HepG2 (cell line): ENCODE measurements around the gene OR1I1. TPM values are rescaled to one million over a fixed set of nuclear protein-coding genes. Genes with fewer than 3 reads are reported as not detected.
"Not testable (repeated sequence)": the region's sequence is repeated elsewhere in the genome, so short reads cannot be mapped to it uniquely, and the experiment has no call there.

Experiments used
- ATAC-seq: fragments of 200-7000 bp; cut with Tn5 transposase; 3 replicates; pipeline ENCODE4 v1.9.1; 2020; ENCODE audit warnings: mild to moderate bottlenecking, moderate library complexity
- BruUV-seq: library from RNA; stranded (reverse); fragments of 400-500 nt; replicated peaks from 2 replicates; lab custom pipeline; 2021; lab: Mats Ljungman, UMichigan
- CTCF ChIA-PET: fragments of 300-600 bp; formaldehyde crosslinking; extraction: SDS; loops from one replicate; lab custom pipeline; 2021; ENCODE audit warnings: low total read pairs, inconsistent platforms, low intra/inter-chr PET ratio; lab: Yijun Ruan, JAX
- POLR2A ChIA-PET: fragments of 350-600 bp; sonication (Branson Sonifier 250); formaldehyde crosslinking; loops from one replicate; lab custom pipeline; 2020; ENCODE audit warnings: antibody characterized with exemption, inconsistent platforms; lab: Yijun Ruan, JAX
- DNase-seq: peaks from one replicate; pipeline ENCODE4 v3.0.0-alpha.2; 2015; ENCODE audit warnings: low spot score
- FAIRE-seq: peaks from 3 replicates; lab custom pipeline; 2011; peaks lifted over from hg19 to GRCh38; lab: Jason Lieb, UNC
- H2AFZ ChIP-seq: one replicate; pipeline ENCODE4 v1.6.1; 2011; ENCODE audit warnings: low read length, inconsistent platforms
- H3K27ac ChIP-seq: fragments of 300-600 bp; 3 replicates; pipeline ENCODE4 v1.8.0; 2011; ENCODE audit warnings: mixed run types, mild to moderate bottlenecking, mixed read lengths, low read length, inconsistent platforms; ENCODE audit not compliant: insufficient read depth; ENCODE audit errors: extremely low read length
- H3K27me3 ChIP-seq, 2 experiments: fragments of 200-600 bp in 1 of 2; 2 replicates in 1 of 2; 3 replicates in 1 of 2; pipeline versions ENCODE4 v1.6.0 to v1.8.0; 2011; ENCODE audit warnings: low read length in 2 of 2, mild to moderate bottlenecking in 2 of 2, moderate library complexity in 2 of 2, inconsistent platforms in 1 of 2; ENCODE audit not compliant: insufficient read depth in 2 of 2, control insufficient read depth in 1 of 2
- H3K36me3 ChIP-seq, 2 experiments: fragments of 200-600 bp in 1 of 2; replicated peaks in 1 of 2; 2 replicates in 1 of 2; 3 replicates in 1 of 2; pipeline versions ENCODE4 v1.5.1 to v1.8.0; 2011; ENCODE audit warnings: low read length in 2 of 2, inconsistent platforms in 1 of 2; ENCODE audit not compliant: insufficient read depth in 2 of 2, control insufficient read depth in 1 of 2
- H3K4me1 ChIP-seq: 2 replicates; pipeline ENCODE4 v1.5.1; 2012; ENCODE audit warnings: low read length, inconsistent platforms; ENCODE audit not compliant: insufficient read depth
- H3K4me2 ChIP-seq: 2 replicates; pipeline ENCODE4 v1.6.0; 2011; ENCODE audit warnings: low read depth, low read length, inconsistent platforms
- H3K4me3 ChIP-seq, 3 experiments: fragments of 200-600 bp in 1 of 3; sonication (generic), shearing (Covaris generic) in 1 of 3; replicated peaks in 1 of 3; 2 replicates each; pipeline ENCODE4 v1.5.1; 2011 to 2016; ENCODE audit warnings: low read length in 3 of 3, inconsistent platforms in 2 of 3, low read depth in 2 of 3, mild to moderate bottlenecking in 2 of 3, control low read depth in 1 of 3, mixed read lengths in 1 of 3; ENCODE audit not compliant: insufficient read depth in 1 of 3
- H3K79me2 ChIP-seq: one replicate; pipeline ENCODE4 v1.6.1; 2011; ENCODE audit warnings: low read length, inconsistent platforms; ENCODE audit not compliant: insufficient read depth
- H3K9ac ChIP-seq: 2 replicates; pipeline ENCODE4 v1.6.0; 2011; ENCODE audit warnings: mild to moderate bottlenecking, low read depth, low read length, inconsistent platforms; ENCODE audit not compliant: insufficient read depth
- H3K9me3 ChIP-seq: 2 replicates; pipeline ENCODE4 v1.5.1; 2012; ENCODE audit warnings: mild to moderate bottlenecking, low read length
- H4K20me1 ChIP-seq: 2 replicates; pipeline ENCODE4 v1.6.0; 2011; ENCODE audit warnings: inconsistent platforms, mild to moderate bottlenecking, low read length, moderate library complexity; ENCODE audit not compliant: insufficient read depth
- EEA1 ChIP-seq: sonication (generic); formaldehyde crosslinking; IDR thresholded peaks from 2 replicates; pipeline ENCODE4 v1.5.1; 2020; ENCODE audit warnings: mild to moderate bottlenecking, missing genetic modification reagents, borderline replicate concordance
- EHMT2 ChIP-seq: fragments of 200-600 bp; sonication (generic); IDR thresholded peaks from 2 replicates; pipeline ENCODE4 v1.7.0; 2017; ENCODE audit warnings: antibody characterized with exemption, low read depth, low read length, borderline replicate concordance
- HOXA7 ChIP-seq: sonication (generic); formaldehyde crosslinking; IDR thresholded peaks from 2 replicates; pipeline ENCODE4 v1.8.1; 2022; ENCODE audit warnings: mild to moderate bottlenecking, missing genetic modification reagents, moderate library complexity
- KLF9 ChIP-seq: IDR thresholded peaks from 2 replicates; pipeline ENCODE4 v1.6.1; 2016; ENCODE audit warnings: low read depth
- MIER2 ChIP-seq: IDR thresholded peaks from 2 replicates; pipeline ENCODE4 v1.6.1; 2016; ENCODE audit warnings: missing biosample characterization, missing genetic modification reagents
- SKI ChIP-seq: fragments of 450-650 bp; IDR thresholded peaks from one replicate; pipeline ENCODE4 v1.6.1; 2018; ENCODE audit warnings: mild to moderate bottlenecking; ENCODE audit not compliant: partially characterized antibody
- ZFP36L2 ChIP-seq: sonication (generic); formaldehyde crosslinking; IDR thresholded peaks from 2 replicates; pipeline ENCODE4 v1.4.0; 2020; ENCODE audit warnings: missing genetic modification reagents
- WGBS: methylation state at CpG from one replicate; pipeline ENCODE4 v1.1.6; 2017; ENCODE audit warnings: low lambda C conversion rate; 5-methylcytosine and 5-hydroxymethylcytosine counted together
- in situ Hi-C: cut with HindIII; loops from 2 replicates; pipeline ENCODE4 v1.10.0; 2017; ENCODE audit warnings: low pct_unique_long_range_greater_than_20kb; ENCODE audit not compliant: extremely low pct_ligation_motif_present
- intact Hi-C: fragments of 100-400 bp; cut with micrococcal nuclease; formaldehyde crosslinking; loops from one replicate; pipeline ENCODE4 v1.10.0; 2022; ENCODE audit not compliant: unreplicated experiment
- polyA plus RNA-seq, 8 experiments: library from polyadenylated mRNA; depleted of rRNA in 3 of 8; stranded (reverse) in 7 of 8; unstranded in 1 of 8; fragments of >200 nt; fragmentation: Illumina TruSeq in 4 of 8; extraction: Trizol in 4 of 8; gene quantifications; 2 replicates each; pipeline versions ENCODE4 v1.2.1 to v1.2.3, GENCODE V29; 2011 to 2016; ENCODE audit warnings: low read depth in 4 of 8, missing spikeins in 1 of 8, mixed read lengths in 1 of 8; ENCODE audit not compliant: insufficient read depth in 1 of 8
- total RNA-seq, 5 experiments: library from RNA; depleted of rRNA; stranded (reverse); fragments of >200 nt; fragmentation: Illumina TruSeq; extraction: Trizol; gene quantifications; 2 replicates each; pipeline ENCODE4 v1.2.3, GENCODE V29; 2016; ENCODE audit warnings: low read depth in 1 of 5
- TF ChIP-seq, protein P1 (sequence below), 2 experiments: IDR thresholded peaks; 2 replicates each; pipeline ENCODE4 v1.6.1; 2011 to 2012; ENCODE audit warnings: low read length in 2 of 2, borderline replicate concordance in 1 of 2, low read depth in 1 of 2, mild to moderate bottlenecking in 1 of 2, moderate library complexity in 1 of 2

Gene OR1I1
- total and polyA plus RNA-seq, 2 of the 13 experiments (the other 11 are each of a cell fraction or from before 2014, with no cell fraction given) = not detected

DNA sequence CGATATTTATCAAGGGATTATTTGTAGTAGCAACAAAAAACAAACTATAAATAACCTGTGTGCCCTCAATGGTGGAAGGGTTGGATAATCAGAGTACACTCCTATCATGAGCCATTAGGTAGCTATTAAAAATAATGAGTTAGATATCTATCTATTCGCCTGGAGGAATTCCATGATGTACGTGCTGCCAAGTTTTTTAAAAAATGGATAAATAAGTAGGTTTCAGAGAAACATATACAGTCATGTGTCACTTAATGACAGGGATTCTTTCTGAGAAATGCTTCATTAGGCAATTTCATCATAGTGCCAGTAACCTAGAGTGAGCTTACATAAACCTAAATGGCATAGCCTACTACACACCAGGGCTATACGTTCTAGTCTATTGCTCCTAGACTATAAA lies 6.2 kb upstream of the OR1I1 start:
- Histone ChIP-seq H3K27ac (no peak overlapping the region), H3K4me1 (peaks cover 22% of the 10 kb centered on the region), H3K9ac (no peak overlapping the region), H3K4me3 (no peak overlapping the region), H3K9me3 (no peaks in the 10 kb centered on the region), H4K20me1 (no peaks in the 10 kb centered on the region), H3K4me2 (no peak overlapping the region), H2AFZ (no peak overlapping the region), H3K79me2 (no peaks in the 10 kb centered on the region), H3K27me3 (no peaks in the 10 kb centered on the region), H3K36me3 (no peaks in the 10 kb centered on the region)
- ATAC-seq = no peak
- no peak for TF ChIP-seq SKI
- no peak for TF ChIP-seq EEA1 (CRISPR knock-in tag)
- no peak for TF ChIP-seq ZFP36L2 (CRISPR knock-in tag)
- no peak for TF ChIP-seq HOXA7 (CRISPR knock-in tag)
- no peak for TF ChIP-seq KLF9 (CRISPR knock-in tag)
- no peak for FAIRE-seq
- WGBS = 35% methylated on average over 4 of the region's 4 CpGs
- BruUV-seq = no TSS peak
- POLR2A ChIA-PET = no interaction called here
- in situ Hi-C loops (loop anchor here (25.0 kb wide), 1 partner anchor 486 kb away; no protein-coding TSS in a partner anchor), intact Hi-C loops (no loop called here)
- CTCF ChIA-PET = no interaction called here
- DNase-seq = no peak

DNA sequence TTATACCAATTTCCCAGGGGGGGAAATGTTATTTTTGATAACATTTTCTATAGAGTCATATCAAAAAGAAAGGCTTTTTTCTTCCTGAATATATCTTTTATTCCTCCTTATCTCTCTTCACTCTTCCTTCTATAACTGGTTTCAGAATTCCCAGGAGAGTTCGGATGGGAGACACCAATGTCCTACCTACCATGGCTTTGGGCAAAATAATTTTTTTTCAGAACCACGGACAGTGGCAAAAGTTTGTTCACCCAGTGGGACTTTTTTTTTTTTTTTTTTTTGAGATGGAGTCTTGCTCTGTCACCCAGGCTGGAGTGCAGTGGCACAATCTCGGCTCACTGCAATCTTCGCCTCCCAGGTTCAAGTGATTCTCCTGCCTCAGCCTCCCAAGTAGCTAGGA lies 2.0 kb upstream of the OR1I1 start:
- in situ Hi-C loops = loop anchor here (25.0 kb wide), 1 partner anchor 482 kb away; no protein-coding TSS in a partner anchor
- 0 out of 5 replicates have a peak, but pooled peaks cover 0 to 11% of the 10 kb centered on the region in 2 experiments for H3K27me3 ChIP-seq
- intact Hi-C loops, ATAC-seq, H3K4me3 ChIP-seq, H4K20me1 ChIP-seq, H3K9ac ChIP-seq, H3K9me3 ChIP-seq, BruUV-seq, H3K36me3 ChIP-seq, H3K27ac ChIP-seq, FAIRE-seq, POLR2A ChIA-PET, DNase-seq, H2AFZ ChIP-seq, H3K4me2 ChIP-seq, H3K4me1 ChIP-seq, CTCF ChIA-PET, H3K79me2 ChIP-seq: not testable (repeated sequence)
- TF ChIP-seq, protein P1, sequence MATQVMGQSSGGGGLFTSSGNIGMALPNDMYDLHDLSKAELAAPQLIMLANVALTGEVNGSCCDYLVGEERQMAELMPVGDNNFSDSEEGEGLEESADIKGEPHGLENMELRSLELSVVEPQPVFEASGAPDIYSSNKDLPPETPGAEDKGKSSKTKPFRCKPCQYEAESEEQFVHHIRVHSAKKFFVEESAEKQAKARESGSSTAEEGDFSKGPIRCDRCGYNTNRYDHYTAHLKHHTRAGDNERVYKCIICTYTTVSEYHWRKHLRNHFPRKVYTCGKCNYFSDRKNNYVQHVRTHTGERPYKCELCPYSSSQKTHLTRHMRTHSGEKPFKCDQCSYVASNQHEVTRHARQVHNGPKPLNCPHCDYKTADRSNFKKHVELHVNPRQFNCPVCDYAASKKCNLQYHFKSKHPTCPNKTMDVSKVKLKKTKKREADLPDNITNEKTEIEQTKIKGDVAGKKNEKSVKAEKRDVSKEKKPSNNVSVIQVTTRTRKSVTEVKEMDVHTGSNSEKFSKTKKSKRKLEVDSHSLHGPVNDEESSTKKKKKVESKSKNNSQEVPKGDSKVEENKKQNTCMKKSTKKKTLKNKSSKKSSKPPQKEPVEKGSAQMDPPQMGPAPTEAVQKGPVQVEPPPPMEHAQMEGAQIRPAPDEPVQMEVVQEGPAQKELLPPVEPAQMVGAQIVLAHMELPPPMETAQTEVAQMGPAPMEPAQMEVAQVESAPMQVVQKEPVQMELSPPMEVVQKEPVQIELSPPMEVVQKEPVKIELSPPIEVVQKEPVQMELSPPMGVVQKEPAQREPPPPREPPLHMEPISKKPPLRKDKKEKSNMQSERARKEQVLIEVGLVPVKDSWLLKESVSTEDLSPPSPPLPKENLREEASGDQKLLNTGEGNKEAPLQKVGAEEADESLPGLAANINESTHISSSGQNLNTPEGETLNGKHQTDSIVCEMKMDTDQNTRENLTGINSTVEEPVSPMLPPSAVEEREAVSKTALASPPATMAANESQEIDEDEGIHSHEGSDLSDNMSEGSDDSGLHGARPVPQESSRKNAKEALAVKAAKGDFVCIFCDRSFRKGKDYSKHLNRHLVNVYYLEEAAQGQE (IDR thresholded peaks at IDR 0.05; ENCODE audit: borderline replicate concordance in 1 of 2, low read depth in 1 of 2, low read length in 2 of 2) = peak; percentile 14 to 89; a peak in 3 of 4 replicates
- peak; percentile 39; the same call in 1 of the 2 replicates for TF ChIP-seq EHMT2
- TF ChIP-seq MIER2 (CRISPR knock-in tag) = peak; percentile 78
- 23% methylated on average over 4 of the region's 4 CpGs for WGBS
